Activated CD4-positive, alpha-beta T cell treated with anti-CD3 and anti-CD28 coated beads for 48 hours (primary cell): Measurements from ENCODE around the gene PPP5C.
"Not testable (repeated sequence)": the region's sequence is repeated elsewhere in the genome, so short reads cannot be mapped to it uniquely, and the experiment has no call there.

Experiments used
- DNase-seq: peaks from one replicate; pipeline ENCODE4 v3.0.0-alpha.2; 2020

PPP5C gene

GRCh38 chr19:46366620-46367292 lies 19.9 kb downstream of the PPP5C start:
- peak; percentile 2 for DNase-seq

- DNase-seq = no peak
These were observed 20.5 kb downstream of the PPP5C start for GRCh38 chr19:46367426-46367825.

- peak; percentile 0 for DNase-seq
These were observed 21.2 kb downstream of the PPP5C start for GRCh38 chr19:46368116-46368515.

DNA sequence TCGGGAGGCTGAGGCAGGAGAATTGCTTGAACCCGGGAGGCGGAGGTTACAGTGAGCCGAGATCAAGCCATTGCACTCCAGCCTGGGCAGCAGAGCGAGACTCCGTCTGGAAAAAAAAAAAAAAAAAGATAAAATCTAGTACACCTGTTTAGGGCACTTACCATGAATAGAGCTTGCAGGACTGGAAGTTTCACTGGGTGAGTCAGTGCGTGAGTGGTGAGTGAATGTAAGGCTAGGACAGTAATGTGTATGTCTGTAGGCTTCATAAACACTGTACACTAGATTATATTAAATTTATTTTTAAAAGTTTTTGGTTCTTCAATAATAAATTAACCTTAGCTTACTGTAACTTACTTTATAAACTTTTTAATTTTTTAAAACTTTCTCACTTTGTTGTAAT lies 22.9 kb downstream of the PPP5C start:
- DNase-seq = peak; percentile 44

DNA sequence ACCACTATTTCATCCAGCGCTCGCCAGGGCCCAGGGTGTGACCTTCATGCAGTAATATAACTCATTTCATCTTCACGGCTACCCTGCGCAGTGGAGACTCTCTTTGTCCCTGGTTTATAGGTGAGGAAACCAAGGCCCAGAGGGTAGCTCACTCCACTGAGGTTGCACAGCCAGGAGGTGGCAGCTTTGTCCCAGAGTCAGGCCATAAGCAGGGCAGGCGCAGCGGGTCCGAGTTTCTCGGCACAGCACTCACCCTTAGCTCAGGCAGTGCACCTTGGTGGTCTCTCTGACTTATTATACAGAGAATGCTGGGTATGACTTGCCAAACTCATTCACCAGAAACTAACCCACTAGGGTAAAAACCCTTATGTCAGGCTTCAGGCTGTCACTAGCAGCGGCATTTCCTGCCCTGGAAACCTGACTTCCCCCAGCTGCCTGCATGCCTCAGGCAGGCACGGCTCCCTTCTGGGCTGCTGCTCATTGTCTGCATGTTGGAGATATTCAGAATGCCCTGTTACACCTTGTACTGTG lies 24.5 kb downstream of the PPP5C start:
- peak; percentile 9 for DNase-seq

DNA sequence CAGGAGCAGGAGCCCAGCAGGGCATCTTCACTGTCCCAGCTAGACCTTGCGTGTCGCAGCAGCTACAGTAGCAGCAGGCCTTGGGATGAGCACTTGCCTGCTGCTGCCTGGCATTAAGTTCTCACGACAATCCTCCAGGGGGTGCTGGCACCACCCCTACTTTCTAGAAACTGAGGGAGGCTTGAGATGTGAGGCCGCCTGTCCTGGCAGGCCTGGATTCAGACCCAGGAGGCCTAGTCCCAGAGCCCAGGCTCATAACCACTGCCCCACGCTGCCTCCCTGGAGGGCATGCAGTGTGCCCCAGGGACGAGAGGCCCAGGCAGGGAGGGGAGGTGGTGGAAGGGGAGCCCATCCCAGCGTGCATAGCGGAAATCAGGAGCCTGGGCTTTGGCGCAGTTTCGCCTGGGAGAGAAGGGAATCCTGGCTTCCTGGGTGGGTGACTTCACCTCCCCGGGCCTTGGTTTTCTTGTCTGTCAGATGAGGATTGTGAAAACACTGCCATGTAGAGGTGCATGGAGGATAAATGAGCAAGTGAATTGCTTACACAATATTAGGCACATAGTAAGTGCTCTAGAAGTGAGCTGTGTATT lies 26.1 kb downstream of the PPP5C start:
- peak; percentile 1 for DNase-seq

- DNase-seq = peak; percentile 1
These were observed 26.8 kb downstream of the PPP5C start for GRCh38 chr19:46373491-46374359.

- DNase-seq = peak; percentile 0
These were observed 27.9 kb downstream of the PPP5C start for GRCh38 chr19:46374536-46375475.

DNA sequence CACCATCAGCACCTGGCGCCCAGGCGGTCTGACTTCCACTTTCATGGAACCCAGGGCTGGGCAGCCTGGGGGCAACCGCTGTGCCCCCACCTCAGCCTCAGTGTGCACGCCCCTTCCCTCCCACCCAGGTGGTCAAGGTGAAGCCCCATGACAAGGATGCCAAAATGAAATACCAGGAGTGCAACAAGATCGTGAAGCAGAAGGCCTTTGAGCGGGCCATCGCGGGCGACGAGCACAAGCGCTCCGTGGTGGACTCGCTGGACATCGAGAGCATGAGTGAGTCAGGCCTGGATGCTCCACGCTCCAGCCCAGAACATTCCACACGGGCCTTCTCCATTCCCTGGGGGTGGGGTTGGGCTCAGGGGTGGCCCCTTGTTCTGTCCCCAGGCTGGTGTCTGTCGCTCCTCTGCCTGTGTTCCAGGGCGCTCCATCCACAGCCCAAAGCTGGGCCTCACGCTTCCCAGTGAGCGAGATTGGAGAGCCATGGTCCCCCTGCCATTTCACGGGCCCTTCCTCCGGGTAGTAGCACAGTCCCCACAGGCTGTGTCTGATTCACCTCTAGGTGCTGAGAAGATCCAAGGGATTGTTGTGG lies 28.7 kb downstream of the PPP5C start:
- DNase-seq = not testable (repeated sequence)

- DNase-seq = peak; percentile 1
These were observed 29.6 kb downstream of the PPP5C start for GRCh38 chr19:46376241-46377153.

DNA sequence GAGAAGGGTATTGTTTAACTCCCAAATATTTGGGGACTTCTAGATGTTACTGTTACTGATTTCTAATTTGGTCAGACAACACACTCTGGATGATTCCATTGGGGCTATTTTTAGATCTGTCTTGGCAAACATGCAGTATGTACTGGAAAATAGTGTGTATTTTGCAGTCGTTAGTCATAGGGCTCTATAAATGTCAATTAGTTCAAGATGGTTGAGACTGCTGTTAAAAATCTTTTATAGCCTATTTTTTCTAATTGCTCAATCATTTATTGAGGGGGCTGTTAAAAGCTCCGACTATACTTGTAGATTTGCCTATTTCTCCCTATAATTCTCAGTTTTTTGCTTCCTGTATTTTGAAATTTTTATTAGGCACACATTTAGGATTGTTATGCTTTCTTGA lies 31.4 kb downstream of the PPP5C start:
- no peak for DNase-seq

- no peak for DNase-seq
These were observed 33.8 kb downstream of the PPP5C start for GRCh38 chr19:46380690-46381089.

GRCh38 chr19:46381346-46381745 lies 34.5 kb downstream of the PPP5C start:
- DNase-seq = no peak

DNA sequence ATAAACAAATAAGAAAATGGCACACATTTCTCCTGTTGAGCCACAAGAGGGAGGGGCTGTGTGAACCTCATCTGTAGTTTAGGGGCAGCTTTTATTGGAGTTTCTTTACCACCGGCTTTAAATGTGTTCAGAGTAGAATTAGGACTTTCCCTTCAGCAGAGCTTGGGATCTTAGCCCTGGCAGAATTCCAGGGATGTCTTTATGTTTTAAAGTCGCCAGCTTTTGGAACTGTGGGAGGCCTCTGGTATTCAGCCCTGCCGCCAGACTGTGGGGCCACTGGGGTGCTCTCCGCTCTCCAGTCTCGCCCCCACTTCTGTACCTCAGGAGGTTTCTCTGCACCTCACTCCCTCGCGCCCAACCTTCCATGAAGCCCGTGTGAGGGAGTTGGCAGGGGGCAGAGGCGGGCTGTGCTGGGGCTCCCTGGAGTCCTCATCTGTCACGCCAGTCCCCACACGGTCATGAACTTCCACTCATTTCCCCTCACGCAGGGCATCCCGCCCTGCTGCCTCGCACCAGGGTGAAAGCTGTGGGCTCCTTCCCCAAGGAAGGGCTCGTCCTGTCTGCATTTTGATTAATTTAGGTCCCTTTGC lies 35.0 kb downstream of the PPP5C start:
- no peak for DNase-seq

- peak; percentile 1 for DNase-seq
These were observed 36.4 kb downstream of the PPP5C start for GRCh38 chr19:46383171-46383815.

- no peak for DNase-seq
These were observed 37.0 kb downstream of the PPP5C start for GRCh38 chr19:46383846-46384245.

DNA sequence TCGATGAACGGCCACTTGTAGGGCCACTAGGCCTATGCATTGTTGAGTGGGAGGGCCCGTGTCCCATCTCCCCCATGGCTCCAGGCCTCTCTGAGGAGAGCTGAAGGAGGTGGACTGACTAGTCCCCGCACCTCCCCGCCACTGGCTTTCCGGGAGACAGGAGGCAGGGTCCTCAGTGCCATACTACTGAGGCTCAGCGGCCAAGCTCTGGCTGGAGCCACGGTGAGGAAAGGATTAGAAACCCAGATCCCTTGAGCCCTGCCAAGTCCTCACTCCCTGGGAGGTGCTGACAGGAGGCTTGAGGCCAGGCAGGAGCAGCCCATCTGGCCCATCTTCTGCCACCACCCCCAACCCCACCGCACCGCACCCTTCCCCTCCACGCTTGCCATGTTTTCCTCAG lies 37.5 kb downstream of the PPP5C start:
- DNase-seq = peak; percentile 0

DNA sequence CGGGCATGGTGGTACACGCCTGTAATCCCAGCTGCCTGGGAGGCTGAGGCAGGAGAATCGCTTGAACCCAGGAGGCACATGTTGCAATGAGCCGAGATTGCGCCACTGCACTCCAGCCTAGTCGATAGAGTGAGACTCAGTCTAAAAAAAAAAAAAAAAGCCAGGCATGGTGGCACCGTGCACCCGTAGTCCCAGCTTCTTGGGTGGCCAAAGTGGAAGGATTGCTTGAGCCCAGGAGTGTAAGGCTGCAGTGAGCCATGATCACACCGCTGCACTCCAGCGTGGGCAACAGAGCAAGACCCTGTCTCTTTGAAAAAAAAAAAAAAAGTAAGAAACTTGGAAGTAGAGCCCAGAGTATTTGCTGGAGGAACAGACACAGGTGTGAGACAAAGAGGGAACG lies 38.7 kb downstream of the PPP5C start:
- DNase-seq = no peak

DNA sequence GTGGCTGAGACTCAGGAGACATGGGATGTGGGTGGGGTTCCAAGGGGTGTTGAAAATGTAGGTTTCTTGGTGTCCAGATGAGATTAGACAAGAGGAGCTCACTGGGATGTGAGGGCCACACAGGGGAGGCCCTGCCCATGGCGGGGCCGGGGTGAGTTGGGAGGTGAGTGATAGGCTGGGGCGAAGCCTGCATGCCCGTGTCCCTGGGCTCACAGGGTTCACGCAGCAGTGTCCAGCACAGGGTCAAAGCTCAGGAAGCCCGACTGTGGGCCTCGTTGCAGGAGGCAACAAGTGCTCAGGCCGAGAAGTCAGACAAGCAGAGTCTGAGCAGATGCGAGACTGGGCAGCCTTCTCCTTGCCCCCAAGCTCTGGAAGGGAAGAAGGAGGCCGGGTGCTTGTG lies 39.3 kb downstream of the PPP5C start:
- DNase-seq = no peak
